AG09319 (cell line): ENCODE results near the gene INHBC.

Experiments used
- DNase-seq: peaks from one replicate; pipeline ENCODE4 v3.0.0-alpha.2; 2010; ENCODE audit warnings: low read depth; ENCODE audit errors: extremely low read depth
- CTCF ChIP-seq: IDR thresholded peaks from 2 replicates; pipeline ENCODE4 v1.5.1; 2011; ENCODE audit warnings: low read depth, mild to moderate bottlenecking, inconsistent platforms, low read length, moderate library complexity

Gene INHBC

GRCh38 chr12:57500213-57500612 lies 65.6 kb downstream of the INHBC start:
- TF ChIP-seq CTCF = no peak

More at GRCh38 chr12:57500213-57500612, 65.6 kb downstream of the INHBC start:
- DNase-seq = no peak
